Gastrocnemius medialis (tissue), 4 donors: Measurements from ENCODE around the gene STK39.

Source experiments
- POLR2A ChIP-seq, 2 donors: fragments of 450-650 bp; IDR thresholded peaks; one replicate each; pipeline ENCODE4 v1.6.1; 2017; ENCODE audit warnings: antibody characterized with exemption in 2 of 2, mild to moderate bottlenecking in 2 of 2, moderate library complexity in 2 of 2
- TF ChIP-seq, protein P1 (sequence below), 5 experiments: fragments of 450-650 bp in 3 of 5; fragments of 200-600 bp in 2 of 5; sonication (generic) in 2 of 5; IDR thresholded peaks in 4 of 5; conservative IDR thresholded peaks in 1 of 5; 1 replicate in 4 of 5; 2 replicates in 1 of 5; pipeline ENCODE4 v1.5.1; 2016 to 2019; ENCODE audit warnings: antibody characterized with exemption in 5 of 5, mild to moderate bottlenecking in 3 of 5, moderate library complexity in 3 of 5

GRCh38 chr2:168155680-168156079 is 91.7 kb downstream of the STK39 start:
- no peak for TF ChIP-seq POLR2A (IDR thresholded peaks at IDR 0.05)
- TF ChIP-seq, protein P1, sequence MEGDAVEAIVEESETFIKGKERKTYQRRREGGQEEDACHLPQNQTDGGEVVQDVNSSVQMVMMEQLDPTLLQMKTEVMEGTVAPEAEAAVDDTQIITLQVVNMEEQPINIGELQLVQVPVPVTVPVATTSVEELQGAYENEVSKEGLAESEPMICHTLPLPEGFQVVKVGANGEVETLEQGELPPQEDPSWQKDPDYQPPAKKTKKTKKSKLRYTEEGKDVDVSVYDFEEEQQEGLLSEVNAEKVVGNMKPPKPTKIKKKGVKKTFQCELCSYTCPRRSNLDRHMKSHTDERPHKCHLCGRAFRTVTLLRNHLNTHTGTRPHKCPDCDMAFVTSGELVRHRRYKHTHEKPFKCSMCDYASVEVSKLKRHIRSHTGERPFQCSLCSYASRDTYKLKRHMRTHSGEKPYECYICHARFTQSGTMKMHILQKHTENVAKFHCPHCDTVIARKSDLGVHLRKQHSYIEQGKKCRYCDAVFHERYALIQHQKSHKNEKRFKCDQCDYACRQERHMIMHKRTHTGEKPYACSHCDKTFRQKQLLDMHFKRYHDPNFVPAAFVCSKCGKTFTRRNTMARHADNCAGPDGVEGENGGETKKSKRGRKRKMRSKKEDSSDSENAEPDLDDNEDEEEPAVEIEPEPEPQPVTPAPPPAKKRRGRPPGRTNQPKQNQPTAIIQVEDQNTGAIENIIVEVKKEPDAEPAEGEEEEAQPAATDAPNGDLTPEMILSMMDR (IDR thresholded peaks at IDR 0.05 in 4 of 5, conservative IDR thresholded peaks at IDR 0.05 in 1 of 5), result no peak
